Natural killer cell (primary cell): Measurements from ENCODE around the gene FADS2. TPM values are rescaled to one million over a fixed set of nuclear protein-coding genes. Genes with fewer than 3 reads are reported as not detected.

ENCODE experiments used
- ATAC-seq, 3 donors: fragments of 150-1000 bp in 2 of 3; fragments of 200-7000 bp in 1 of 3; cut with Tn5 transposase; 1 replicate in 1 of 3; 2 replicates in 2 of 3; pipeline ENCODE4 v1.10.0; 2021; ENCODE audit warnings: mild to moderate bottlenecking in 2 of 3, moderate library complexity in 2 of 3
- DNase-seq, 2 donors: peaks; one replicate each; pipeline versions ENCODE4 v3.0.0 to v3.0.0-alpha.2; 2013 to 2021; ENCODE audit warnings: mixed read lengths in 1 of 2
- H3K27ac ChIP-seq: one replicate; pipeline ENCODE4 v1.5.1; 2013; ENCODE audit warnings: mild to moderate bottlenecking, low read length
- H3K27me3 ChIP-seq: one replicate; pipeline ENCODE4 v1.6.1; 2013; ENCODE audit warnings: low read length; ENCODE audit not compliant: control insufficient read depth, insufficient read depth
- H3K36me3 ChIP-seq: one replicate; pipeline ENCODE4 v1.6.1; 2013; ENCODE audit warnings: low read length; ENCODE audit not compliant: control insufficient read depth, insufficient read depth
- H3K4me1 ChIP-seq: one replicate; pipeline ENCODE4 v1.6.1; 2013; ENCODE audit warnings: low read length; ENCODE audit not compliant: control insufficient read depth, insufficient read depth
- H3K4me3 ChIP-seq: one replicate; pipeline ENCODE4 v1.5.1; 2013; ENCODE audit warnings: low read length
- H3K9me3 ChIP-seq: one replicate; pipeline ENCODE4 v1.6.1; 2013; ENCODE audit warnings: low read length; ENCODE audit not compliant: control insufficient read depth, insufficient read depth
- H3K27ac Mint-ChIP-seq, 2 donors: one replicate each; pipeline ENCODE4 v1.8.0; 2022; ENCODE audit warnings: mild to moderate bottlenecking in 2 of 2, mixed read lengths in 2 of 2, moderate library complexity in 1 of 2
- H3K27me3 Mint-ChIP-seq, 2 donors: one replicate each; pipeline ENCODE4 v1.8.0; 2022; ENCODE audit warnings: low read depth in 2 of 2, mixed read lengths in 2 of 2
- H3K36me3 Mint-ChIP-seq: one replicate; pipeline ENCODE4 v1.8.0; 2022; ENCODE audit warnings: mixed read lengths
- H3K4me1 Mint-ChIP-seq, 2 donors: one replicate each; pipeline ENCODE4 v1.8.0; 2022; ENCODE audit warnings: mixed read lengths in 2 of 2
- H3K4me3 Mint-ChIP-seq: one replicate; pipeline ENCODE4 v1.8.0; 2022; ENCODE audit warnings: mild to moderate bottlenecking, moderate library complexity, mixed read lengths
- H3K9me3 Mint-ChIP-seq, 2 donors: one replicate each; pipeline ENCODE4 v1.8.0; 2022; ENCODE audit warnings: mixed read lengths in 2 of 2
- WGBS: methylation state at CpG from one replicate; pipeline ENCODE4 v1.1.7; 2013; ENCODE audit warnings: missing lambda C conversion rate; ENCODE audit not compliant: insufficient coverage; 5-methylcytosine and 5-hydroxymethylcytosine counted together
- intact Hi-C: fragments of 100-400 bp; cut with micrococcal nuclease; formaldehyde crosslinking; loops from one replicate; pipeline ENCODE4 v1.14.2; 2022
- total RNA-seq, 4 donors: library from RNA; stranded (reverse); fragments of 120-200 nt in 1 of 4; gene quantifications; one replicate each; pipeline versions ENCODE4 v1.2.3 to v1.2.4, GENCODE V29; 2013 to 2022
- TF ChIP-seq, protein P1 (sequence below): fragments of 200-600 bp; IDR thresholded peaks from one replicate; pipeline ENCODE4 v1.8.0; 2022; ENCODE audit warnings: antibody characterized with exemption

The FADS2 gene
- total RNA-seq, 3 donors from 2014 or later (not counting 1 experiment from before 2014, with no cell fraction given), result 30.4 to 52.7 (median 34.4) TPM

DNA sequence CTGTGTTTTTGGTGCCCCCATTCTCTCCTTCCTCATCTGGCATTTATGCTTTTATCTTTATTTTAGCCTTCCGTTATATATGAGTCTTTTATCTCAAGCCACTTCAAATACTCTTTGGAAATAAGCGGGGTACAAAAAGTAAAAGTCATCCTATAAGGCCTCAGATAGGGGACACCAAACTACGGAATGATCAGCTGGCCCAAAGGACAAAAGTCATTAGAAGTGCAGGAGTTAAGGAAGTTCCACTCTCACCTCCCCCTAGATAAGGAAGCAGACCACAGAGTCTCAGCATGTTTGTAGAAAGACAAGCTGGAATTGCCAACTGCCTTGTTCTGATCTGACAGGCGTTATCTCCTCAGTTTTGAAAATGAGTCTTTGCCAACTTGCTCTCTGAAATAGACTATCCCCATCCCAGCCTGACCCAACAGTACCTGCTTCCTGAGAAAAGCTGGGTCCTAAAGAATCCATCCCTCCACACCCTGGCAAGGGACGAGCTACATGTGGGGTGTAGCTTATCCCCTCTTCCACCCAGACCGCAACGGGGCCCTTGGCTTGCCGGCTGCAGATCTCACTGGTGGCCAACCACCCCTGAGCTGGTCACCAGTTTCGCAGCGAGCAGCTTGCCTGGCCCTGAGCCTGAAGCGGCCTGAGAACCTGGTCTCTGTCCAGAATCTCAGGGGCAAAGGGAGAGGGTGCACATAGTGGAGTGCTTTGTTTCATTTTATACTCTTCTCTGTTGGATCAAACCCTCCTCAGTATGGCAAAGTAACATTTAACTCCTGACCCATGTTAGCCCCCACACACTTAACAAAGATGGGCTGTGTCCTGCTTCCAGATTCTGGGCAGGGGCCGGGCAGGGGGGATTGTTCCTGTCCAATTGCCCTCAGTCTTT lies 13.8 kb downstream of the FADS2 start:
- Histone ChIP-seq H3K36me3 (peaks cover 4% of the 10 kb centered on the region), H3K9me3 (no peaks in the 10 kb centered on the region), H3K4me1 (no peaks in the 10 kb centered on the region), H3K4me3 (no peak overlapping the region), H3K27ac (no peak overlapping the region), H3K27me3 (no peaks in the 10 kb centered on the region)
- Mint-ChIP-seq H3K4me3 (no peak overlapping the region), H3K27me3 (no peaks in the 10 kb centered on the region), H3K36me3 (no peaks in the 10 kb centered on the region), H3K27ac (no peak overlapping the region), H3K9me3 (no peaks in the 10 kb centered on the region), H3K4me1 (peaks cover 0 to 6% of the 10 kb centered on the region in 2 donors)
- WGBS, result 92% methylated on average over 12 of the region's 12 CpGs
- DNase-seq, result no peak
- intact Hi-C loops, result no loop called here
- no peak for ATAC-seq
- TF ChIP-seq, protein P1, sequence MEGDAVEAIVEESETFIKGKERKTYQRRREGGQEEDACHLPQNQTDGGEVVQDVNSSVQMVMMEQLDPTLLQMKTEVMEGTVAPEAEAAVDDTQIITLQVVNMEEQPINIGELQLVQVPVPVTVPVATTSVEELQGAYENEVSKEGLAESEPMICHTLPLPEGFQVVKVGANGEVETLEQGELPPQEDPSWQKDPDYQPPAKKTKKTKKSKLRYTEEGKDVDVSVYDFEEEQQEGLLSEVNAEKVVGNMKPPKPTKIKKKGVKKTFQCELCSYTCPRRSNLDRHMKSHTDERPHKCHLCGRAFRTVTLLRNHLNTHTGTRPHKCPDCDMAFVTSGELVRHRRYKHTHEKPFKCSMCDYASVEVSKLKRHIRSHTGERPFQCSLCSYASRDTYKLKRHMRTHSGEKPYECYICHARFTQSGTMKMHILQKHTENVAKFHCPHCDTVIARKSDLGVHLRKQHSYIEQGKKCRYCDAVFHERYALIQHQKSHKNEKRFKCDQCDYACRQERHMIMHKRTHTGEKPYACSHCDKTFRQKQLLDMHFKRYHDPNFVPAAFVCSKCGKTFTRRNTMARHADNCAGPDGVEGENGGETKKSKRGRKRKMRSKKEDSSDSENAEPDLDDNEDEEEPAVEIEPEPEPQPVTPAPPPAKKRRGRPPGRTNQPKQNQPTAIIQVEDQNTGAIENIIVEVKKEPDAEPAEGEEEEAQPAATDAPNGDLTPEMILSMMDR, result no peak

DNA sequence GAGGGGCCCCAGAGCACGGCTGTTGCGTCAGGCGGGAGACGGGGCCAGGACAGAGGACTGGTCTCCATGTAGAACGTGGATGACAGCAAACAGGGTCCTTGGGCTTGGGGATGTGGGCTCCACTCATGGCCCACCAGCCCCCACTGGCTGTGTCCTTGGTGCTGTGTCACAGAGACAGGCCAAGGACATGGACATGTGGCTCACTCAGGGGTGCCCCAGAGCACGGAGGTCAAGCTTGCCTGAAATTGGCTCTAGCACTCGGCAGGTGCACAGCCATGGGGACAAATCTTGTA lies 14.4 kb downstream of the FADS2 start:
- no peak overlapping the region for H3K27ac ChIP-seq
- no peak for DNase-seq

DNA sequence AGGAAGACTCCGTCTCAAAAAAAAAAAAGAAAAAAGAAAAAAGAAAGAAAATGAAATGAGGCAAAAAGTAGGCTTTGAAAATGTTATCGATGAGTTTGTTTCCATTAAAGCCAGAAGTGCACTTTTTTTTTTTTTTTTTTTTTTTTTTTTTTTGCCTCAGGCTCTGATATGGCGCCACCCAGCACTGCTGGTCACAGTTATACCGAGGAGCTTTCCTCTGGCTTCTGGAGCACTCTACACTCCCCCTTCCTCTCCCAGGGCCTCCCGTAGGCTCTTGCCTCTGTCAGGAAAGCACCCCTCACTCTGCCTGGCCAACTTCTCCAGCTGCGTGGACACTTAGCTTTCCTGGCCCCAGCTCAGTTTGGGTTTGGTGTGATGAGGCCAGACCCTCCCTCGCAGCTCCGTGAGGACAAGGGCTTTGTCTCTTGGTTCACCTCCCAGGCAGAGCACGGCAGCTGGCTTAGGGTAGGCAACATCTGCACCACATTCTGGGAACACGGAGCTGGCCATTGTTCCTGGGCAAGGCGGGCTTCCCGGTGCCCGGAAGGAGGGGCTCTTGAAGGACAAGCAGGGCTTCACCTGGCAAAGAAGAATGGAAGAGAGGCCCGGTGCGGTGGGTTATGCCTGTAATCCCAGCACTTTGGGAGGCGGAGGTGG lies 16.9 kb downstream of the FADS2 start:
- WGBS, result 98% methylated on average over 15 of the region's 16 CpGs
- intact Hi-C loops, result no loop called here

More for the DNA sequence above, 14.4 kb downstream of the FADS2 start:
- ATAC-seq, result no peak
- H3K36me3 Mint-ChIP-seq, result peaks cover 3% of the 10 kb centered on the region
- TF ChIP-seq, protein P1, result no peak
- no peak overlapping the region for H3K4me3 ChIP-seq
- peaks cover 0 to 6% of the 10 kb centered on the region in 2 donors for H3K4me1 Mint-ChIP-seq
- WGBS, result 93% methylated on average over 7 of the region's 7 CpGs
- H3K27me3 ChIP-seq, result no peaks in the 10 kb centered on the region
- no peak overlapping the region for H3K27ac Mint-ChIP-seq
- H3K9me3 ChIP-seq, result no peaks in the 10 kb centered on the region
- H3K4me3 Mint-ChIP-seq, result no peak overlapping the region
- H3K36me3 ChIP-seq, result peaks cover 4% of the 10 kb centered on the region
- H3K4me1 ChIP-seq, result no peaks in the 10 kb centered on the region
- H3K9me3 Mint-ChIP-seq, result no peaks in the 10 kb centered on the region
- intact Hi-C loops, result no loop called here
- no peaks in the 10 kb centered on the region for H3K27me3 Mint-ChIP-seq

More for the DNA sequence above, 16.9 kb downstream of the FADS2 start:
- Histone ChIP-seq H3K27me3 (no peaks in the 10 kb centered on the region), H3K4me3 (no peak overlapping the region), H3K9me3 (no peaks in the 10 kb centered on the region), H3K27ac (no peak overlapping the region), H3K36me3 (peaks cover 7% of the 10 kb centered on the region), H3K4me1 (no peaks in the 10 kb centered on the region)
- Mint-ChIP-seq H3K4me1 (no peaks in the 10 kb centered on the region), H3K9me3 (no peaks in the 10 kb centered on the region), H3K27me3 (no peaks in the 10 kb centered on the region), H3K27ac (no peak overlapping the region), H3K36me3 (peaks cover 6% of the 10 kb centered on the region), H3K4me3 (no peak overlapping the region)
- ATAC-seq (no peak), DNase-seq (no peak)
- TF ChIP-seq, protein P1, result no peak
